GM03348 (cell line): Measurements from ENCODE around the gene YY1AP1.
"Not testable (repeated sequence)": the region's sequence is repeated elsewhere in the genome, so short reads cannot be mapped to it uniquely, and the experiment has no call there.

ENCODE experiments used
- DNase-seq: peaks from one replicate; pipeline ENCODE4 v3.0.0; 2012; ENCODE audit warnings: low spot score

Gene YY1AP1

DNA sequence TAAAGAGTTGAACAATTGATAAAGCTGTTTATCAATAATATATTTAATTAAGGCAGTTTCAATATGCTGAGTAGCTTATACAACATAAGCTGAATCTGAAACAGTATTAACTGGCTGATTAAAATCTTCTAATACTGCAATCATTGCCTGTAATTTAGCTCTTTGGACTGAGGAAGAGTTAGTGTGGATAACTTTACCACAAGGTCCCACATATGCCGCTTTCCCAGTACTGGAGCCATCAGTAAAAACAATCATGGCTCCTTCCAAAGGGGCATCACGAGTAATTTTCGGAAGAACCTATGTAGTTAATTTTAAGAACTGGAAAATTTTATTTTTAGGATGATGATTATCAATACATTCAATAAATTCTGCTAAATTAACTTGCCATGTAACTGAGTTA is 7.0 kb upstream of the YY1AP1 start:
- DNase-seq: no peak

DNA sequence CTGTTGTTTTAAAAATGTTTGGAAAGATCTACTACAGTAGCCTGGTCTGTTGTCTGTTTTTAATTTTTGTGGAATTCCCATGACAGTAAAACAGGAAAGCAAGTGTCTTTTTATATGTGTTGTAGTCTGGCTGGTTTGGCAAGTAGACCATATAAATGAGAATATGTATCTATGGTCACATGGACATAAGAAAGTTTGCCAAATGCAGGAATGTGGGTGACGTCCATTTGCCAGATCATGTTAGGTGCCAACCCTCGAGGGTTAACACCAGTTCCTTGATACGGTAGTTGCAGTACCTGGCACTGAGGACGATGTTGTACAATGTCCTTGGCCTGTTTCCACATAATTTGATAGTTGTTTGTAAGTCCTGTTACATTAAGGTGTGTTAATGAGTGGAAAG is 6.5 kb upstream of the YY1AP1 start:
- DNase-seq: no peak

DNA sequence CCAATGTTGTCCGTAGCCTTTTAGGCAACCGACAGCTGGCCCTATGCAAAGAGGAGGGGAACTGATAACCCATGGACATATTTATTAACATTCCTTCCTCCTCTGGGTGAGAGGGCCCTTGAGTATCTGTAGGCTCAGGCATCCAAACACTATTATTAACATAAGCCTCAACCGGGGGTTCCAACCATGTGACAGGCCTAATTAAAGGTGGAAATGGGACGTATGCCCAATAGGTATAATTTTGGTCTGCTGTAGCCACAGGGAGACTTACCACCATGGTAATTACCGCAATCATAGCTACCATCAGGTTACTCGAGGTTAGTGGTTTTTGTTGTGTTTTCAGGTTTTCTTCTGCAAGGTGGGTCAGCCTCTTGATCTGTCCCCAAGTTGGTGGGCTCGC is 5.6 kb upstream of the YY1AP1 start:
- DNase-seq: no peak

DNA sequence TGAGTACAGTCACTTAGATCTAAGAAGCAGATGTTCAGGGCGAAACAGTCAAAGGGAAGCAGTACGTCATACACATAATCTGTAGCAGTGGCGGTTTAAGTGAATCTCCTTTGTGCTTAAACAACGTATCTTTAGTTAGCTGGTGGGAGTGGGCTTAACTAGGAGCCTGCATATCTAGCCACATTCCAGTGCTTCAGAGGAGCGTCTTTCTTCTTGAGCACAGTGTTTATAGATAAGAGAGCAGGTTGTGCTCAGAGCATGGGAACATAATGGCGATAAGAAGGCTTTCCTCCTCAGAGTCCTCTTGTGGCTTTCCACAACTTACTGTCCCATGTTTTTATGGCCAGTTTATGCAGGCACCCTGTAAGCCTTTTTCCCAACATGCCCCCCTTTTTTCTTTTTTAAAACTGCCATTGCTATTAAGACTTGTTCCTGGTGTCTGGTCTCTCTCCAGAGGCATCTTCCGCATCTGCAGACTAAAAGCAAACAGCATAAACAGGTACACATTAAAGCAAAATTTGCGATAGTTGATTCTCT is 3.5 kb upstream of the YY1AP1 start:
- DNase-seq: no peak

DNA sequence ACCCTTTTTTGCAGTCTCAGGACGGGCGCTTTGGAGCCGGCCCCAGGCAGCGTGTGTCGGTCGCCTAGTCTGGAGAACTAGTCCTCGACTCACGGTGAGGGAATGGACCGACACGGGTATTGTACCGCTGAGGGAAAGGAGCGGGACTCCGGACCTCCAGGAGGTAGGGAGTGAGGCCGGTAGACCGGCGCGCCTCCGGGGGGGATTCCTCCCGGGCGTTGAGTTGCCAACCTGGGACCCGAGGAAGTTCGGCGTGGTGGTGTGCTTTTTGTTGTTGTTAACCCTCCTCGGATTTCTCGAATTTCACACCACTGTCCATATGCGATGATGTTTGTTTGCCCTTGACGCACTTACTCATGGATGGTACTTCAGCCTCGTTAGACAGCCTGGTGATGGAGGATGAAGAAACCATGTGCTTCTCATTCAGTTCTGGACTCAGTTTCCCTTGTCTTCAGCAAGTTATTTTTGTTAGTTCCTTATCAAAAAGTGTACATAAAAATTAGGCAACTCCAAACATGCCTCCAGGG is 570 bp upstream of the YY1AP1 start, which contains the start of gene DAP3:
TSS of gene DAP3 (plus strand) at position 11 of the 527 bp plus-strand sequence. CDS start 20,689 bp downstream, outside the sequence.
- peak; percentile 92 for DNase-seq

DNA sequence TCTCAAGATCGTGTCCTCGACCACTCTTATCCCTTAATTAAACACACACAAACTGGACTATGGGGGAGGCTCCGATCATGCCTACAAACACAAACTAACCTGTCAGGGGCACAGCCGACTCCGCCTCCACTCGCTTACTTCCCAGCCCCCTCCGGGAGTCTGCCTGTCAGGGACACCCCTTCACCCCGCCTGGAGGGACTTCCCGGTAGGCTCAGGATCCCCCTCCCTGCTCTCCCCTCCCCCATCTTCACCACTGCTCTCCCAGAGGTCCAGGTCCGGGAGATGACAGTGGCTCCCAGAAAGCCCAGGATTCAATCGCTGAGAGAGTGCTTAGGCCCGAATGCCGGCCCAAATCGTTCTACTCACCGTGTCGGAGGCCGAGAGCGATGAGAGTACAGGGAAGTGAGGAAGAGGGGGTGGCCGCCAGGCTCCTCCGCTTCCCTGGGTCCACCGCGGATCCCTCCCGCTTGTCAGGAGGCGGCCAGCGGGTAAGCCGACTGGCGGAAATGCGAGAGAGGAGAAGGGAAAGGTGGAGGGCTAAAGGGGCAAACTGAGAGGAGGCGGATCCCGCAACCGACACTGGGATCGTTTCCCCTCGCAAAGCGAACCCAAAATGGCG is 760 bp downstream of the YY1AP1 start:
- DNase-seq: not testable (repeated sequence)

DNA sequence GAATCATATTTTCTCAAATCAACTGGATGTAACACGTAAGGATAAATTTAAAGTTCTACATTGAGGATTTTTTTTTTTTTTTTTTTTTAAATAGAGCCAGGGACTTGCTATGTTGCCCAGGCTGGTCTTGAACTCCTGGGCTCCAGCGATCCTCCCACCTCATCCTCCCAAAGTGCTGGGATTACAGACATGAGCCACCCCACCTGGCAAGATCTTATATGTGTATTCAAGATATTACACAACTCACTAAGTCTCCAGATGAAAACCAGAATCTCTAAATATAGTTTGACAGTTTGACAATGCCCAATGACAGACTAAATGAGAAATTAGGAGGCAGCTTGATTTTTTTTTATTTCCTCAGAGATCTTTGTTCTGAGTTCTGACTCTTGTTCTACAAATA is 6.8 kb downstream of the YY1AP1 start:
- no peak for DNase-seq

DNA sequence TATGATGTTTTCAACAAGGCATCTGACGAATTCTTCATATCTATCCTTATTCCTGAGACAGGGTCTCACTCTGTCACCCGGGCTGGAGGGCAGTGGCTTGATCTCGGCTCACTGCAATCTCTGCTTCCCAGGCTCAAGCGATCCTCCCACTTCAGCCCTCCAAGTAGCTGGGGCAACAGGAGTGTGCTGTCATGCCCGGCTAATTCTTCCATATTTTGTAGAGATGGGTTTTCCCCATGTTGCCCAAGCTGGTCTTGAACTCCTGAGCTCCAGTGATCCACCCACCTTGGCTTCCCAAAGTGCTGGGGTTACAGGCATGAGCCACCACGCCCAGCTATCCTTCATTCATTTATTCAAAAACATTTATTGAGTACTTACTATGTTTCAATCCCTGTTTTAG is 8.0 kb downstream of the YY1AP1 start:
- no peak for DNase-seq

DNA sequence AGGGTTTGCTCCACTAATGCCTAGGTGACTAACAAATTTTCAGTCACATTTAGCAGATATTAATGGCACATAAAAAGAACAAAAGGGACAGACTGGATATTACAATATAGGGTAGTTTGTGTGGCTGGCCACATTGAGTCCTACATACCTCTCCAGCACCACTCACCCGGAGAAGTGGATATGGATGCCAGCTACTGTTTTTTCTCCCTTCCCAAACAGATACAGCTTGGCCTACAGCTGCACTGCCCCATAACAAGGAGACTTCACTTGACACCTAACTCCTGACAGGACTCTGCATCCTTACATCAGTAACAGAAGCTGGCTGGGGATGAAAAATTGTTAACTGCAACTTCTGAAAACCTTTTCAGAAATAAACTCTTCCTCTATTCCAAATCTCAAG is 9.6 kb downstream of the YY1AP1 start:
- DNase-seq: not testable (repeated sequence)

DNA sequence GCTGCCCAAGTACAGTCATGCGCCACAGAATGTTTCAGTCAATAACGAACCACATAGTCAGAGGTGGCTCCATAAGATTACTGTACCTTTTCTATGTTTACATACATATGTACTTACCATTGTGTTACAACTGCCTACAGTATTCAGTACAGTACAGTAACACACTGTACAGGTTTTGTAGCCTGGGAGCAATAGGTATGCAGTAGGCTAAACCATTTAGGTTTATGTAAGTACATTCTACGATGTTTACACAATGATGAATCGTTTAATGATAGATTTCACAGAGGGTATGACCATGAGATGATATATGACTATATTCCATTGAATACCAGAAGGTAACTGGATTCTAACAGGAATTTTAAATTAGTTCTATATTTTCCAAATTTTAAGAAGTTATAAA is 10.5 kb downstream of the YY1AP1 start:
- no peak for DNase-seq

DNA sequence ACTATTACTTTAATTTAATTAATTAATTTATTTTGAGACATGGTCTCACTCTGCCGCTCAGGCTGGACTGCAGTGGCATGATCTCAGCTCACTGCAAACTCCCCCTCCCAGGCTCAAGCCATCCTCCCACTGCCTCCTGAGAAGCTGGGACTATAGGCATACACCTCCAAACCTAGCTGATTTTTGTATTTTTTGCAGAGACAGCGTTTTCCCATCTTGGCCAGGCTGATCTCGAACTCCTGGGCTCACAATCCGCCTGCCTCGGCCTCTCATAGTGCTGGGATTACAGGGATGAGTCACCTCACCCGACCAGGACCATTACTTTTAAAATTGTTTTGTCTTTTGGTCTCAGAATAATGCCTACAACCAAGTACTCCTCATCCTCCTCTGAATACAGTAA is 15.6 kb downstream of the YY1AP1 start:
- DNase-seq: no peak

DNA sequence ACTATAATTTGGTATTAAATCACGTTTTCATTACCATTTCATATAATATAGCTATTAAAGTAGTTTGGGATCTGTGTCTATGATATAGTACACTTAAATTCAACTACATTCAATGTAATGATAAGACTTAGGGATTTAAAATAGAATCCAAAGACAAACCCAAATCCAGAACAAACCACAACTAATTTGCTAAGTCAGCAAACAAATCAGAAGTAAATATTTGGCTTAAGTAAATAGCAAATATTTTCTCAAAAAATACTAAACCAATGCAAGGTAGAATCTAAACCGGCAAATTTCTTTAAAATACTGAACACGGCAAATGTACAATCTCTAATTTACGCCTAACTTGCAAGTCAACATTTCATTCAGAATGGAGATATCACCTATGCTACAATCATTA is 16.8 kb downstream of the YY1AP1 start:
- DNase-seq: no peak

DNA sequence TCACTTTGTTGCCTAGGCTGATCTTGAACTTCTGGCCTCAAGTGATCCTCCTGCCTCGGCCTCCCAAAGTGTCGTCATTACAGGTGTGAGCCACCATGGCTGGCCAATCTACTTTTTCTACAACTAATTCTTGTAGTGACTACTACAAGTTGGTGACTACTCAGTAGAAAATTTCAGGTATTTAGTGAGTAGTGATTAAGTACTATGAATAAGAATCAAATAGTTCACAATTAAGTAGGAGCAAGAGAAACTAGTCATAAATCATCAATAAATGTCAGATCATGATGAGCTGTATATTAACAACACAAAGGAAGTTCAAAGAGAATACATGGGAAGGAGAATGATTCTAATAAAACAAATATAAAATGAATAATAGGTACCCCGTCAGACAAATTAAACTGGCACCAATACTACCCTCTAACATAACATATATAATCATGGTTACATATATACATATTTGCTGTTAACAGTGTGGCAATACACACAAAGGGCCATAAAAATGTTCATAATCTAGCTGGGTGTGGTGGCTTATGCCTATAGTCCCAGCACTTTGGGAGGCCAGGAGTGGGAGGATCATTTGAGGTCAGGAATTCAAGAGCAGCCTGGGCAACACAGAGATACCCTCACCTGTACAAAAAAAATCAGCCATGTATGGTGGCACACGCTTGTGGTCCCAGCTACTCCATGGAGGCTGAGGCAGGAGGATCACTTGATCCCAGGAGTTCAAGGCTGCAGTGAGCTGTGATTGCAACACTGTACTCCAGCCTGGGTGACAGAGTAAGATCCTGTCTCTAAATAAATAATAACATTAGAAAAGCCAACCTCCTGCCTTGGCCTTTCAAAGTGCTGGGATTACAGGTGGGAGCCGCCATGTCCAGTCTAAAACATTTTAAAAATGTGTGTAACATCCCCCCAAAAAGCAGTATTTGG is 19.1 kb downstream of the YY1AP1 start:
- DNase-seq: no peak

DNA sequence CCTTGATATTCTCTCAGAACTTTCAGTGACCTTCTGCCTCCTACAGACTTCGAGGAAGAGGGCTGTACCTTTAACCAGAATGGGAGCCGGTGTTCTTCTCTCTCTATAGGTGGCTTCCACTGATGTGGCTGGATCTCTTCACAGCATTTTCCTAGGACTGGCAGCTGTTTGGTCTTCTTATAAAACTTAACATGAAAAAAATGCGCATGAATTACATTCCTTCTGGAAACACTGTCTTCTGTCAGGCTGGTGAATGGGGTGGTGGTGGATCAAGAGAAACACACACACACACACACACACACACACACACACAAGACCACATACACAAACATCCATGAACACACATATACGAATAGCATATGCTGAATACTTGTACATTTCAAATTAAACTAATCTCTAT is 27.3 kb downstream of the YY1AP1 start:
- DNase-seq: not testable (repeated sequence)

DNA sequence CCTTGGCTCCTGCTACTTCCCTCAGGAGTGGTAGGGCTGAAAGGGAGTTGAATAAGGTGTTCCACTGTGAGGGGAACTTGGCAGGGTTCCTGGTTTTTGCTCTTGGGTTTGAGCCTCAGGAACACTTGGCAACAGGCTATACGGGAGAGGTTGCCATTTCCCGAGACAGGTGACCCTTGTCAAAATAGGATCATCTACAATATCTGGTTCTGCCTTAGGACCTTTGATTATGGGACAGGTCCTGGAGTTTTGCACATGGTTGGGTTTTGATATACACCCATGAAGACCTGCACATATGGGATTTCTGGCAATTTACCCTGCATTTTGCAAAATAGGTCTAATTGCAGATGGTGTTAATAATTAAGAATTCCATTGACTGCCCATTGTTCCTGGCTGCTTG is 31.1 kb downstream of the YY1AP1 start:
- DNase-seq: no peak

DNA sequence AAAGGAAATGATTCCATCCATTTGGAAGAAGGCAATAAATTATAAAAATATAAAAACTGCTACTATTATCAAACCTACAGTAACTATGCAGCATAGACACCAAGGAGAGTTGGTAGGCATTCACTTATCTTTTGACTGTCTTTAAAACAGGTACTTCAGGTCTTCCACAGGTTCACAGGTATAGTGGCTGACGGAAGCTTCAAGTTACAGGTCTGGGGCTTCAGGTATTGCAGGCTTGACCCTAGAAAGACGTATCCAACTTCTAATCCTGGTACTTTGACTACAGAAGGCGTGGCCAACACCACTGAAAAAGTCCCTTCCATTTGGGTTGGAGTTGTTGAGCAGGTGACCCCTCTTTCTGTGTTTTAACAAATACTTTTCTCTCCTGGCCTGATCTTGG is 35.6 kb downstream of the YY1AP1 start:
- DNase-seq: no peak

DNA sequence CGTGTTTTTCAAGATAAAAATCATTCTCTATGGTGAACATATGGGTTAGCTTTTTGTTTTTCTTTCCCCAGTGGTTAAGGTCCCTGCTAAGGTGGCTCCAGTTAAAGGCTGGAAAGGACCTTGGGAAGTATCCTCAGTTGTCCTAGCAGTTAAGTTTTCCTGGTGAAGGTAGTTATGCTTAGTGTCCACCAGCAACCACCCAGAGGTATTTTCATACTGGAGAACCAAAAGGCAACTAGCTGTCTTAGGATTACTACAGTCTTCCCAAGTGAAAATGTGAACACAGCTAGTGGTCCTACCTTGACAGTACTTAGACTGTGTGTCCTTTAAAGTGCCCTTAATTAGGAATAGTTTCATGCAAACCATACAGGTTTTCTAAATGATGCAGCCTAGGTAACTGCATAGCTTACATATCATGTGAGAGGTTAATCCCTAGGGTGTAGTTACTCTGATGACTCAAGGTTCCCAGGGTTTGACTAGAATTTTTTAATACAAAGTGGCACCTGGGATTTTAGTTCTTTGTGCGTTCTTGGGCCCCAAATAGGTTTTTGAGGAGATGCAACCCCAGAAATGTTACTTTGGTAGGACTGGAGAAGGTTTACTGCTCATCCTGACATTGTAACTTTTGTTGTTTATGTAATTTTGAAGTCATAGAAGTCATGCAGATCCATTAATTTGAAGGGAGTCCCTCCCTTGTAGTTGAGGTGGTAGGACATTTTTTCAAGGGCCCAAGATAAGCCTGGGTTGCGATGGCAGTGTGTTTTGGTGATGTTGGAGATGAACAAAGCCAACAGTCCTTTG is 36.5 kb downstream of the YY1AP1 start:
- no peak for DNase-seq

DNA sequence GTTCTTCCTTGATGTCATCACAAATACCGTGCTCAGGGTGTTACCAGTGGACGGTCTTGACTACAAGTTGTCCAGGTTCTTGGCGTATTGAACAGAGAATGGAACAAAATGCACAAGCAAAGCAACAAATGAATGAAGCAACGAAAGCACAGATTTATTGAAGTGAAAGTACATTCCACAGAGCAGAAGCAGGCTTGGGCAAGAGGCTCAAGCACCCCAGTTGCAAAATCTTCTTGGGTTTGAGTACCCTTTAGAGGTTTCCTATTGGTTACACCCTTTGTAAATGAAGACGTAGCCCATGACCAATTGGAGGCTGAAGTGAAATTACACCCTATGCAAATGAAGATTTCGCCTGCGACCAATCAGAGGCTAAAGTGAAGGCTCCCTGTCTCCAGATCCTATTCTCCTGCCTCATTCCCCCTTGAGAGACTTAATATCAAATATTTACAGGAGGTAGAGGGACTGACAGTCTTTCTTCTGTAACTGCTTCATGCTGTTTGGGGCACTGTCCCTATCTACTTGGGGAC is 38.3 kb downstream of the YY1AP1 start:
- no peak for DNase-seq

DNA sequence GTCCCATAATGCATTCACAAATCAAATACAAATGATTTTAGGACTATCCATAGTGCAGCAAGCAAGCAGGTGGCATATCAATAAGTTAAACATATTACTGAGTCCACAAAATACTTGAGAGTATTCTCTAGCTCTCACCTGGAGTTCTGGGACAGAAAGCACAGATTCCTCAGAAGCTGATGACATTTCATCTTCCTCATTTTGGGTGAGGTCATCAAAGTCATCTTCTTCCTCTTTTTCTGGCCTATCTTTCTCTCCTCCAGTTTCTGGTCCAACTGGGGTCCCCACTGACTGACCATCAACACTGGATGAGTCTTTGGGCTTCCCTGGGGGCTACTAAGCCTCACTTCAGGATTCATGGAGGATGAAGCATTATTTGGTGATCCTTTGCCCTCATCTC is 38.9 kb downstream of the YY1AP1 start:
- no peak for DNase-seq

DNA sequence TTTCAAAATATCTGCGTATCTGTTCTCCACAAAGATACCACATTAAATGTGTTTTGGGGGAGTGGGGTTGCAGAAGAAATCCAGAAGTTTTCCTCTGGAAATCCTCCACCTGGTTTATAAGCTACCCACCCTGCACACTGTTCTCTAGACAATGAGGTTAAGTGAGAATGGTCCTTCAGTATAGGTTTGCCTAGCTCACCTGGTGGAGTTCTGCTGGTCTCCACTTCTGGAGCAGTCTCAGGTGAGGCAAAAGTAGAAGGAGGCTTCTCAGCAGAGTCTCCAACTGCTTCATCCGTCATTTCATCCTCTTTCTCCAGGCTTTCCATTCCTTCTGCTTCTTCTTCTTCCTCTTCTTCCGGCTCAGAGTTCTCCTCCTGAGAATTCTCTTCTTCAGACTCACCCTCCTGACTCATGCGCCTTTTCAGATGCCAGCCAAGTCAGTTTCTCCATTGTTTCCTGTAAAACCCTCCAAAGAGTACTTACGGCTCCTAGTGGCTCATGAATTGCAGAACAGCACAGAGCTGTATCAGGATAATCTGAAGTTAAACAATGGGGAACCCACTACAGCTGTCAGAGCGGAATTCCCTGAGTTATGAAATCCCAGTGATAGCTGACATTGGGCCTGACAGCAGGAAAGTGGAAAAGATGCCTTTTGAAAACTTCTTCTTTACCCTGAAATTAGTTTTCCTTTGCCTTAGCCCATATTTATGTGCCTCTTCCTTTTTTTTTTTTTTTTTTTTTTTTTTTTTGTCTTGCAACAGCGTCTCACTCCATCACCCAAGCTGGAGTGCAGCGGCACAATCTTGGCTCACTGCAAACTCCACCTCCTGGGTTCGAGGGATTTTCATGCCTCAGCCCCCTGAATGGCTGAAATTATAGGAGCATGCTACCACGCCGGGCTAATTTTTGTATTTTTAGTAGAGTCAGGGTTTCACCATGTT is 40.1 kb downstream of the YY1AP1 start:
- peak; percentile 80 for DNase-seq

DNA sequence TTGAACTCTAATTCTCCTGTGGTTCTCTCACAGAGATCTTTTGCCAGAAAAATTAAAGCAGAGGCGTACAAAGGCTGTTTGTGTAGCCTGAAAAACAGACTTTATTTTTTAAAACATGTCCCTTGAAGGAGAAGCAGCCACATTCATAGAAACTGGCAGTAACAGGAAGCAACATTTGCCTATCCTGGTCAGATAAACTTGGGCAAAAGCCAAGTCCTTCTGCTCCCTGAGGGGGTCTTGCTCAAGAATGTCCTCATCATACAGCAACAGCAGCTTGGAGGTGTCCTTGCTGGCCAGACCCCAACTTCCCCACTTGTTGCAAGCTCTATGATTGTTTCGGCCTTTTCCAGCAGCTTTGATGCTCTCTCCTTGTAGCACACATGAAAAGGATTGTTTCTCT is 42.3 kb downstream of the YY1AP1 start:
- DNase-seq: no peak
